Stimulated activated naive CD8-positive, alpha-beta T cell treated with anti-CD3 and anti-CD28 coated beads, Interleukin-15, Interleukin-2, amounts not matched to agents 100 ng/mL and 50 ng/mL, for 24 hours (primary cell): ENCODE measurements around the gene ADAM29.
"Not testable (repeated sequence)": the region's sequence is repeated elsewhere in the genome, so short reads cannot be mapped to it uniquely, and the experiment has no call there.

ENCODE experiments used
- H3K27ac Mint-ChIP-seq: one replicate; pipeline ENCODE4 v1.8.0; 2021; ENCODE audit warnings: mild to moderate bottlenecking, mixed read lengths
- H3K27me3 Mint-ChIP-seq: one replicate; pipeline ENCODE4 v1.8.0; 2021; ENCODE audit warnings: mixed read lengths
- H3K36me3 Mint-ChIP-seq: one replicate; pipeline ENCODE4 v1.8.0; 2021; ENCODE audit warnings: low read depth, mixed read lengths
- H3K4me1 Mint-ChIP-seq: one replicate; pipeline ENCODE4 v1.8.0; 2021; ENCODE audit warnings: low read depth, mixed read lengths
- H3K4me3 Mint-ChIP-seq: one replicate; pipeline ENCODE4 v1.8.0; 2021; ENCODE audit warnings: mild to moderate bottlenecking, mixed read lengths
- H3K9me3 Mint-ChIP-seq: one replicate; pipeline ENCODE4 v1.8.0; 2021; ENCODE audit warnings: mixed read lengths

The ADAM29 gene

DNA sequence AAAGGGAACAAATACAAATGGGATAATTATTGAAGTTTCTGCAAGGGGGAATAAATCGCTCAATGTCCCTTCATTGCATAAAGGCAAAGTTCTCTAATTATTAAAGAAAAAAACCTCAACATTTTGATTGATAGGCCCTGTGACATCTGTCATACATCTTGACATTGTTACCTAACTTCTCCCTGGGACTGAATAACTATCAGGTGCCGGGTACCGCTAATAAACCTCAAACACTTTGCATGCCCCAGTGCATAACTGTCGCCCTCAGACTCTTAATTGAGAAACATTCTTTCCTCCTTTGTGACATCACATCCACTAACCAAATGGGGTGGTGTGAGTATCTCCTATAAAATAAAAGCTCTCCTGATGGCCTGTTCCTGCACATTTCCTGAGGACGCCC lies at the start of gene ADAM29:
TSS of gene ADAM29 (plus strand) at position 301 of the 400 bp plus-strand sequence. CDS start 57,168 bp downstream, outside the sequence.
- H3K27ac Mint-ChIP-seq: no peak within 1 kb of the TSS
- no peaks in the 10 kb centered on the region for H3K9me3 Mint-ChIP-seq
- H3K4me1 Mint-ChIP-seq: no peaks in the 10 kb centered on the region
- no peaks in the 10 kb centered on the region for H3K27me3 Mint-ChIP-seq
- H3K4me3 Mint-ChIP-seq: no peak within 1 kb of the TSS
- H3K36me3 Mint-ChIP-seq: no peaks in the 10 kb centered on the region

DNA sequence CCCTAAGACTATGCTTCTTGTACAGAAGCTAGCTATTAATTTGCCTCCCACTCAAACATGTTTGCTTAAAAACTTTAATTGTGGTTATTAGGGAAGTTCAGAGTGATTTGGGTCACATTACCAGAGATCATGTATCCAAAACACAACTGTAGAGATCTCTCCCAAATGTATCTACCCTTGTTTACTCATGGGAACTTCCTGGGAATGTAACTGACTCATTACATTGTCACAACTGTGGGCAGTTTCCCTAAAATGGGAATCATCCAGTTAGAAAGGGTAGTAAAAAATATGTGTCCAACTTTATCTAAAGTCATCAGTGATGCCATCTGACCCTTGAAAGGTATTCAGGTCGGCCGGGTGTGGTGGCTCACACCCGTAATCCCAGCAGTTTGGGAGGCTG lies 48.8 kb upstream of the ADAM29 start:
- H3K36me3 Mint-ChIP-seq: no peaks in the 10 kb centered on the region

DNA sequence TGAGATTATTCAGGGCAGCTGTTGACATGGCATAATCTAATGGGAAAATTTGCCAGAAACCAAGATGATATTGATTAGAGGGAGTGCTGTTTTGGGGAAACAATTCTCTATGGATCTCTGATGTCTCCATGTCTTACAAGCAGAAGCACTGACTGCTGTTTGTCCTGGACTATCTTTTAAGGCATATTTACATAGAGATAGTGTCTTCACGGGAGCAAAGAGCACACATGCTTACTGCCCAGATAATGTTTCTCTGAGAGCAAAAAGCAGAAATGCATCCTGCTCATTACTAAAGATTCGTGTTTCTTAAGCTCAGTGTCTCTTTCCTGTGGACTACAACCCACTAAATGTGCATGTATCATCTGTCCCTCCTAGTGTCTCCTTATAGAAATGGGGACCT lies 47.8 kb upstream of the ADAM29 start:
- no peaks in the 10 kb centered on the region for H3K36me3 Mint-ChIP-seq
- H3K4me3 Mint-ChIP-seq: no peak overlapping the region
- H3K9me3 Mint-ChIP-seq: no peaks in the 10 kb centered on the region
- no peaks in the 10 kb centered on the region for H3K4me1 Mint-ChIP-seq
- no peak overlapping the region for H3K27ac Mint-ChIP-seq
- no peaks in the 10 kb centered on the region for H3K27me3 Mint-ChIP-seq

More for the DNA sequence above, 48.8 kb upstream of the ADAM29 start:
- H3K27ac Mint-ChIP-seq: no peak overlapping the region
- H3K4me1 Mint-ChIP-seq: no peaks in the 10 kb centered on the region
- no peaks in the 10 kb centered on the region for H3K9me3 Mint-ChIP-seq
- no peaks in the 10 kb centered on the region for H3K27me3 Mint-ChIP-seq
- H3K4me3 Mint-ChIP-seq: no peak overlapping the region

DNA sequence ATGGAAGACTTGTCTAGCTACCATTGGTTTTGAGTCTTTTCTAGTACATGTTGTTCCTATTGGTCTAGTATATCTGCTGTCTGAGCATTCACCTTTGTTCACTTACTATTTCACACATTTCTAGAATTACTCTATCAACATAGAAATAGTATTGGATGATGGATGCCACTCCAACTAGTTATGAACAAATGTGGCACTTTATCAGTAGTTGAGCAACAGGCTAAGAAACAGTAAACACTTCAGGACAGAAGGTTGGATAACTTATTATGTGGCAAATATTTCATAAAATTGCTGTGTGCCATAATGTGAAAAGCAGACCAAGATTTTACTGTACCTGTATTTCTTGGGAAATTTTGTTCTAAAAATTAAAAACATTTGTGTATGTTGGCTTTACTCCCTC lies 46.8 kb upstream of the ADAM29 start:
- H3K27ac Mint-ChIP-seq: no peak overlapping the region

DNA sequence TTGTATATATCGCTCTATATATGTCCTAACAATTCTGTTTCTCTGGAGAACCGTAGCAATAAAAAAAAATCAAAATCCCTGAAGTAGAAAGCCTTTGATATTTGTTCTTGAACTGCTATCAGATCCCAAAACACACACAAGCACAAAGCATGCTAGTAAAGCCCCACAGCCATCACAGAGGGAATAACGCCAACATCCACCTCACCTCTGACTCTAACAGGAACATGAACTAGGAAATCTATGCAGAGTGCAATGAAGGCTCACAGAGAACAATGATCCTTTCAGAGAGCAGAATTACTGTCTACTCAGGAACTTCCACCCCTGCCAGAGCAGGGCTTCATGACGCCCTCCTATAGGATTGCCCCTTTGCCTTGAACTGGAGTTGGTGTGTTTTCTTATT lies 45.0 kb upstream of the ADAM29 start:
- H3K9me3 Mint-ChIP-seq, H3K27ac Mint-ChIP-seq, H3K4me3 Mint-ChIP-seq, H3K36me3 Mint-ChIP-seq, H3K27me3 Mint-ChIP-seq, H3K4me1 Mint-ChIP-seq: not testable (repeated sequence)

More for the DNA sequence above, 46.8 kb upstream of the ADAM29 start:
- Mint-ChIP-seq H3K9me3 (no peaks in the 10 kb centered on the region), H3K27me3 (no peaks in the 10 kb centered on the region), H3K4me1 (no peaks in the 10 kb centered on the region), H3K4me3 (no peak overlapping the region), H3K36me3 (no peaks in the 10 kb centered on the region)

DNA sequence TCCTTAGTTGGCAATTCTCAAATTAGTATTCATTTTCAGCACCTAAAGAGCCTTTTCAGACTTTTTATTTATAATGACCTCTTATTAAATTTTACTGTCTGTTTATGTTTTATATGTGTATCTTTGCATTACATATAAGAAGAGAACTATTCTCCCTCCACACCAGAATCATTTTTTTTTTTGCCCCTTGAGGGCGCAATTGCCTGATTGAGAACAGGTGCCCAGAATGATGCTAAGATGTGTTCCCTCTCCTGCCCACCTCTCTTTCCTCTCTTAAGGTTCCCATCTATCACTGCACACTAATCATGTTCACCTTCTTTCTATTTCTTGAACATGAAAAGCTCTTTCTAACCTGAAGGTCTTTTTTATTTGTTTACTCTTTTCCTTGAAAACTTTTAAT lies 44.2 kb upstream of the ADAM29 start:
- H3K27ac Mint-ChIP-seq: no peak overlapping the region
- H3K4me1 Mint-ChIP-seq: no peaks in the 10 kb centered on the region
- H3K4me3 Mint-ChIP-seq: no peak overlapping the region
- no peaks in the 10 kb centered on the region for H3K36me3 Mint-ChIP-seq
- no peaks in the 10 kb centered on the region for H3K9me3 Mint-ChIP-seq
- H3K27me3 Mint-ChIP-seq: no peaks in the 10 kb centered on the region

DNA sequence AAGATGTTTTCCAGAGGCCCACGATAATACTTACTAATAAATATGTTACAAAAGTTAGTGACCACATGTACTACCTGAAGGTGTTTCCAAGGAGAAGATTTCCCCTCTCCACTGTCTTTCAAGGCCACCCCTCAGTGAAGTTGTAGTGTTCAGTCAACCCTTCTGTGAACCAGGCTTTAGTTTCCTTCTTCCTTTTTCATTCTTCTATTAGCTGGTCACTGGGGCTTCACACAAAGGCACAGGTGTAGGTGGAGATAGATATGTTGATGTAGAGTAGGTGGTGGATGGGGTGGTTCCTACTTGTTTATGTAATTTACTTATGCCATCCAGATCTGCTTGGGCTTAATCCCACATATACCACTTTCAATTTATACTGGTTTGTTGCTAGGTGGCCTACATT lies 43.3 kb upstream of the ADAM29 start:
- Mint-ChIP-seq H3K27me3 (no peaks in the 10 kb centered on the region), H3K4me1 (no peaks in the 10 kb centered on the region), H3K9me3 (no peaks in the 10 kb centered on the region), H3K27ac (no peak overlapping the region), H3K4me3 (no peak overlapping the region), H3K36me3 (no peaks in the 10 kb centered on the region)

DNA sequence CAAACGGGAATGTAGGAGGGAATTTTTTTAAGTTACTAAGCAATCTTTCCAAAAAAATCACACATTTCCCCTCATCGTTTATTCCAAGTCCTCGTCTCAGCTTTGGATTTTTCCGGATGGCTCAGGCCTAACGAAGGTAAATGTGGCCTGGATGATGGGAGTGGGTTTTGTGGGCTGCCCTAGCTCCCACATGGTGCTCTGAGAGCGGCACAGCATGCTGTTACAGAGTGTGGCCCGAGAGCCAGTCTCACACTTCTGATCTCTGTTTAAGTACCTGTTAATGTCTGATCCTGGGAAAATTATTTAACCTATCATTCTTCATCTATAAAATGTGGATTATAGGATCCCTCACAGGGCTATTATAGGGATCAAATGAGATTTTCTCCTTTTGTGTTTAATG lies 38.2 kb upstream of the ADAM29 start:
- H3K36me3 Mint-ChIP-seq: no peaks in the 10 kb centered on the region
- no peak overlapping the region for H3K4me3 Mint-ChIP-seq
- H3K9me3 Mint-ChIP-seq: peaks cover 4% of the 10 kb centered on the region
- no peak overlapping the region for H3K27ac Mint-ChIP-seq
- H3K27me3 Mint-ChIP-seq: no peaks in the 10 kb centered on the region
- no peaks in the 10 kb centered on the region for H3K4me1 Mint-ChIP-seq

DNA sequence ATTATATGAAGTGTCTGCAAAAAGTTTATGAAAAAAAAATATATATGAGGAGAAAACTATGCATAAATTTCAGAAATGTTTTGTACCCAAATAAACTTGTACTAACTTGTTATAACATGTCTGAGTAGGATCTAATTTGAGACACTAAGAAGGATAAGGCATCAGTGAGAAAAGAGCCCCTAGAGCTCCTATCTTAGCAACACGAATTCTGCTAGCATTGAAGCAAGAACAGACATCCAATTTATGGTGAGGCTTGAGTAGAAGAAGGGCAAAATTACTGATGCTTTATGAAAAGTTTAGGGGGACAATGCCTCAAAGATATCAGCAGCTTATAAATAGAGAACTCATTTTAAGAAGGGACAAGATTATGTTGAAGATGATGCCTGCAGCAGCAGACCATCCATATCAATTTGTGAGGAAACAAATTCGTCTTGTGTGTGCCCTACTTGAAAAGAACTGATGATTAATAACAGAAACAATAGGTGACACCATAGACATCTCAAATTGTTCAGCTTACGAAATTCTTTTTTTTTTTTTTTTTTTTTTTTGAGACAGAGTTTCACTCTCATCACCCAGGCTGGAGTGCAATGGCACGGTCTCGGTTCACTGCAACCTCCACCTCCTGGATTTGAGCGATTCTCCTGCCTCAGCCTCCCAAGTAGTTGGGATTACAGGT lies 35.7 kb upstream of the ADAM29 start:
- Mint-ChIP-seq H3K4me3 (no peak overlapping the region), H3K9me3 (peaks cover 4% of the 10 kb centered on the region), H3K36me3 (no peaks in the 10 kb centered on the region), H3K27ac (no peak overlapping the region), H3K27me3 (no peaks in the 10 kb centered on the region), H3K4me1 (no peaks in the 10 kb centered on the region)

DNA sequence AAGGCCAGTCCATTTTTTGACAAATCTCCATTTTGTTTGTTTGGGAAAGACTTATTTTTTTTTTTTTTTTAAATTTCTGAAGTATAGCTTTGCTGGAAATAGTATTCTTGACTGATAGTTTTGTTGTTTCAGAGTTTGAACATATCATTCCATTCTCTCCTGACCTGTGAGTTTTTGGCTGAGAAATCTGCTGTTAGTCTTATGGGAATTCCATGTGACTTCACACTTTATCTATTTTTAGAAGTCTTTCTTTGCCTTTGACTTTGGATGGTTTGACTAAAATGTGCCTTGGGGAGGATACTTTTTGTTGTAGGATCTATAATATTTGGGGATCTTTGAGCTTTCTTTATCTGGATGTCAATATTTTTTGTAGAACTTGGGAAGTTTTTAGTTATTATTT lies 10.7 kb upstream of the ADAM29 start:
- H3K27me3 Mint-ChIP-seq: no peaks in the 10 kb centered on the region
- H3K9me3 Mint-ChIP-seq: peaks cover 25% of the 10 kb centered on the region
- no peak overlapping the region for H3K27ac Mint-ChIP-seq
- H3K36me3 Mint-ChIP-seq: no peaks in the 10 kb centered on the region
- no peak overlapping the region for H3K4me3 Mint-ChIP-seq
- no peaks in the 10 kb centered on the region for H3K4me1 Mint-ChIP-seq

DNA sequence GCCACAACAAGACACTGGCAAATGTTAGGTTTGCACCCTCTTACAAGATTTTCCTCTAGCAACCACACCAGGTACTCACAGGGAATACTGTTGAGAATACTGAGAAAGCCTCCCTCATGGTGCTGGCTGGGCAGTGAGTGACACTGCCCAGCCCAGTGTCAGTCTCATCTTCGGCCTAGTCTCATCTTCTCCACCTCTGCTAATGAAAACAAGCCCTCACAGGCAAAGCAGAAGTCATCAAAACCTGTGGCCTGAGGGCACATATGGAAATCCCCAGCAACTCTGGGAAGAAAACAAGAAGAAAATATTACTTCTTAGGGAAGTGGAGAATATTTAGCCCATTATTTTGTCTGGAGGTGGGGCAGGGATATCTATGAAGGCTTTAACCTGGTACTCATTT lies 7.9 kb upstream of the ADAM29 start:
- no peak overlapping the region for H3K4me3 Mint-ChIP-seq
- H3K9me3 Mint-ChIP-seq: peaks cover 4% of the 10 kb centered on the region
- H3K27me3 Mint-ChIP-seq: no peaks in the 10 kb centered on the region
- no peak overlapping the region for H3K27ac Mint-ChIP-seq
- no peaks in the 10 kb centered on the region for H3K36me3 Mint-ChIP-seq
- no peaks in the 10 kb centered on the region for H3K4me1 Mint-ChIP-seq

DNA sequence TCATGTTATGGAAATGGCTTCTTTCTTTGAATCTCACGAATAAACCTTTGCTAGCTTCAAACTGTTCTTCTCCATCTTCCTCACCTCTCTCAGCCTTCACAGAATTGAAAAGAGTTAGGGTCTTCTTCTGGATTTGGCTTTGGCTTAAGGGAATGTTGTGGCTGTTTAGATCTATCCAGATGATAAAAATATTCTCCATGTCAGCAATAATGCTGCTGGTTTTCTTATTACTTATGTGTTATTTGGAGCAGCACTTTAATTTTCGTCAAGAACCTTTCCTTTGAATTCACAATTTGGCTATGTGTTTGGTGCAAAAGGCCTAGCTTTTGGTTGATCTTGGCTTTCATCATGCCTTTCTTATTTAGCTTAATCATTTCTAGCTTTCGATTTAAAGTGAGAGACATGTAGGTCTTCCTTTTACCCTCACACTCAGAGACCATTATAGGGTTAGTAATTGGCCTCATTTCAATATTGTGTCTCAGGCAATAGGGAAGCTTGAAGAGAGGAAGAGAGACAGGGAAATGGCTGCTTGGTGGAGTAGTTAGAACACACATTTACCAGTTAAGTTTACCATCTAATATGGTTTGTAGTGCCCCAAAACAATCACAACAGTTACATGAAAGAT lies 5.1 kb upstream of the ADAM29 start:
- no peaks in the 10 kb centered on the region for H3K36me3 Mint-ChIP-seq
- H3K4me1 Mint-ChIP-seq: no peaks in the 10 kb centered on the region
- peaks cover 4% of the 10 kb centered on the region for H3K9me3 Mint-ChIP-seq
- no peak overlapping the region for H3K27ac Mint-ChIP-seq
- no peak overlapping the region for H3K4me3 Mint-ChIP-seq
- H3K27me3 Mint-ChIP-seq: no peaks in the 10 kb centered on the region

DNA sequence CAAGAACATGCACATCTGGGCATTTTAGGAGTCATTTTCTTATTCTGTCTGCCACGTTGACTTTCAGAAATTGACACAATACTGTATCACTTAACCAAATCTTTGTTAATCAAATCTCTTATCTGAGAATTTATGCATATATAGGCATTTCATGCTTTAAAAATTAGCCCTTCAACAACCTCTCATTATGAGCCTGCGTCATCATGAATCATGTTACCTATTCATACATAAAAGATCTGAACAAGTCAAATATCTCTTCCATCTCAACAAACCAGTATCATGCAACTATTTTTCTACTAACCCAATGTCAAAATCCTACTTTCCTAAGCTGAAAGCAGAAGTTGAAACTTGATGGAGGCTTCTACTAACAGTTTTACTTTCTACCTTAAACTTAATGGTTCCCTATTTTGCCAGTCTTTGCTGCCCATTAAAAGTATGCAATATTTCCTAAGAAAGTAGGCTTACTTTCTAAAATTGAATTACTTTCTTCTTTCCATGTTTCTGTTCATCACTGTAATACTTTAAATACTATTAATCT lies 1.8 kb downstream of the ADAM29 start:
- Mint-ChIP-seq H3K4me1 (no peaks in the 10 kb centered on the region), H3K27ac (no peak overlapping the region), H3K4me3 (no peak overlapping the region), H3K27me3 (no peaks in the 10 kb centered on the region), H3K9me3 (no peaks in the 10 kb centered on the region), H3K36me3 (no peaks in the 10 kb centered on the region)

DNA sequence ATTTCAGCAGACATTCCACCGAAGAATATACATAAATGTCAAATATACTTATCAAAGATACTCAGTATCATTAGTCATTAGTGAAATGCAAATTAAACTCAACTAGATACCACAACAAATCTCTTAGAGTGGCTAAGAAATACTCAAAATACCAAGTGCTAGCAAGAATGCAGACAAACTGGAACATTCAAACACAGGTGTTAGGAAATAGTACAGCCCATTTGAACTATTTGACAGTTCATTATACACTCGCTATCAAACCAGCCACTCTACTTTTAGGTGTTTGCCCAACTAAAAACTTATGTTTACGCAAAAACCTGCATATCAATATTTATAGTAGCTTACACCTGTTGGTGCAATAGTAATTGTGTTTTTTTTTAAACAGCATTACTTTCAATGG lies 8.8 kb downstream of the ADAM29 start:
- no peak overlapping the region for H3K27ac Mint-ChIP-seq
- no peaks in the 10 kb centered on the region for H3K27me3 Mint-ChIP-seq
- H3K4me3 Mint-ChIP-seq: no peak overlapping the region
- H3K36me3 Mint-ChIP-seq: no peaks in the 10 kb centered on the region
- no peaks in the 10 kb centered on the region for H3K9me3 Mint-ChIP-seq
- no peaks in the 10 kb centered on the region for H3K4me1 Mint-ChIP-seq

DNA sequence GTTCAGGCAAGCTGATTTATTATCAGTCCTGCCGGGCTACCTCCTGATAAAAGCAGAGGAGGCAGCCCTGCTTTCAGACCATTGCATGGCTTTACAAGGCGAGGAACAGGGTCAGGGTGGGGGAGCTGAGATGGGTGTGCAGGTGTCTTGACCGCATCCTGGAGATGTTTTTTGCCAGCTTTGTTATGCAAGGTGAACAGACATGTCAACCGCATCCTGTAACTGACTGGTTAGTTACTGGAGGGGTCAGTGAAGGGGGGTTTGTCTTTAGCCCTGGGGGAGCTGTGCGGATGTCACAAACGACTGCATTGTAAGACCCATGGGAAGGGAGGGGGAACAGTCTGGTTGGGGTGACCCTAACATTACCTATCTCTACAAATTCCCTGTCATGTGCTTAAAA lies 10.0 kb downstream of the ADAM29 start:
- H3K4me1 Mint-ChIP-seq: no peaks in the 10 kb centered on the region
- no peak overlapping the region for H3K4me3 Mint-ChIP-seq
- no peaks in the 10 kb centered on the region for H3K36me3 Mint-ChIP-seq
- H3K27me3 Mint-ChIP-seq: no peaks in the 10 kb centered on the region
- no peaks in the 10 kb centered on the region for H3K9me3 Mint-ChIP-seq
- H3K27ac Mint-ChIP-seq: no peak overlapping the region
